Activated CD4-positive, alpha-beta T cell treated with anti-CD3 and anti-CD28 coated beads for 48 hours (primary cell): ENCODE measurements around the gene VAC14.

Experiments used
- DNase-seq: peaks from one replicate; pipeline ENCODE4 v3.0.0-alpha.2; 2020

The VAC14 gene

DNA sequence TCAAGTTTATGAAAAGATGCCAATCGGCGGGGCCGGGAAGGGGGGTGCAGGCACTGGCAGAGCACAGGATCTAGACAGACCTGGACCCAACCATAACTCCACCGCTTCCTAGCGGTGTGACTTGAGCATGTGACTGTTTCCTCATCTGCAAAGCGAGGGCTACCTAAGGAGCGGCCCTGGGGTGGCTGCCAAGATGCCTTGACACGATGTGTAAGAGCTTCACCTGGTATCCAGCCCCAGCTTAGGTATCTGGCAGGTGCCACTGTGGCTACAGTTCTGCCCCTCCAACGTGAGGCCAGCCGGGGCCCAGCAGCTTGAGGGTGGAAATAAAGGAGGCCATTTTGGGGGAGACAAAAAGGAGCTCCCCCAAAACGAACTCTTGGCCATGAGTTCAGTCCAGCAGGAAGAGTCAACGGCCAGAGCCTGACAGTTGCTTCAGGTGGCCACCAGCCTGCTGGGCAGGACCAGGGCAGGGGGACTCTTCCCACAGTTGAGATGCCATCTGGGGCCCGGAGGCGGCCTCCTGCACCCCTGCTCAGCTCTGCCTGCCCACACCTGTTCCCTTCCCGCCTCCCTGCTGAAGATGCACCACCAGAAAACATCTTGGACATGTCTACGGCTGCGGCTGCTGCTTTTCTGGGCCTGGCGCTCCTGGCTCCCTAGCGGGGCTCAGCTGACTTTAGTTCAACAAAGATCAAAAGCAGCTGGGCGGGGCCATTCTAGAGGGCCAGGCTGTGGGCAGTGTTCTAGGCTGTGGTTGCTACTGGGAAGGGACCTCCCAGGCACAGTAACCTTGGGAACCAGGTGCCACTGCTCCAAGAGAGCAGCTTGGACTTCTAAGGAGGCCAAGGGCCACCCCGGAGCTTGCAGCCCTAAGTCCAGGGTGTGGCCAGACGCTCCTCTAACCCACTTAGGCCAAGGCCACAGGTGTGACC lies 111.7 kb downstream of the VAC14 start:
- no peak for DNase-seq

- DNase-seq = no peak
Measured at GRCh38 chr16:70688246-70688742, 112.7 kb downstream of the VAC14 start.

GRCh38 chr16:70687671-70688245 lies 113.2 kb downstream of the VAC14 start:
- DNase-seq = no peak

GRCh38 chr16:70687102-70687511 lies 113.9 kb downstream of the VAC14 start:
- DNase-seq = no peak

DNA sequence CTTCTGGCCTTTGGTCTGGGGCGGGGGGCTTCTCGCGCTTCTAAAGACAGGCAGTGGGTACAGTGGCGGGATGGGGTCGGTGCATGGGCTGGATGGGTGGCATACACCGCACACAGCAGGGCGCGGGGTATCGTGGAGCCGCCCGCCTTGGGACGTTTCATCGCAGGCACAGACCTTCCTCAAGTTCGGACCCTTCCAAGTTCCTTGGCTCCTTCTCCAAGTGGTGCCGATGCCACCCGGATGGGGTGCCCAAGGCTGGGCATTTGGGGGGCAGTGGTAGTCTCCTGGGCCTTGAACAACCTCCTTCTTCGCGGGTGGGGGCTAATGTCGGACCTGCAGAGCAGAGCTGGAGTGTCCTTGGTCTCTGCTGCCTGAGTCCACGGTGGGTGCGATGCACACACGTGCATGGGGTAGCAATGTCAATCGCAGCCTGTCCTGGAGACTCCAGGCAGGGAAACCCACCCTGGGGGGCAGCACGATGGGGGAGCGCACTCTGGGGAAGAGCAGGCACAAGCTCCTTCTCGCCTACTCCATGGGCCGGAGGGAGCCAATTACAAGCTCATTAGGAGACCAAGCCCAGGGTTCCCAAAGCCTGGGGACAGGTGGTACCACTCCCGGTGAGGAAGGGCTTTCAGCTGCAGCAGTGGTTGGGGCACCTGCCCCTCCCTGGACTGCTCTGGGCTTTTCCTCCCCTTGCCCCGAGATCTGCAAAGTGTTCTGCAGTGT lies 114.4 kb downstream of the VAC14 start:
- DNase-seq = no peak

GRCh38 chr16:70685938-70686375 lies 115.0 kb downstream of the VAC14 start, which contains the start of gene MTSS2:
MTSS2 (minus strand) TSS chr16:70686053; CDS start chr16:70685791, 262 bp downstream.
- DNase-seq = peak; percentile 35

DNA sequence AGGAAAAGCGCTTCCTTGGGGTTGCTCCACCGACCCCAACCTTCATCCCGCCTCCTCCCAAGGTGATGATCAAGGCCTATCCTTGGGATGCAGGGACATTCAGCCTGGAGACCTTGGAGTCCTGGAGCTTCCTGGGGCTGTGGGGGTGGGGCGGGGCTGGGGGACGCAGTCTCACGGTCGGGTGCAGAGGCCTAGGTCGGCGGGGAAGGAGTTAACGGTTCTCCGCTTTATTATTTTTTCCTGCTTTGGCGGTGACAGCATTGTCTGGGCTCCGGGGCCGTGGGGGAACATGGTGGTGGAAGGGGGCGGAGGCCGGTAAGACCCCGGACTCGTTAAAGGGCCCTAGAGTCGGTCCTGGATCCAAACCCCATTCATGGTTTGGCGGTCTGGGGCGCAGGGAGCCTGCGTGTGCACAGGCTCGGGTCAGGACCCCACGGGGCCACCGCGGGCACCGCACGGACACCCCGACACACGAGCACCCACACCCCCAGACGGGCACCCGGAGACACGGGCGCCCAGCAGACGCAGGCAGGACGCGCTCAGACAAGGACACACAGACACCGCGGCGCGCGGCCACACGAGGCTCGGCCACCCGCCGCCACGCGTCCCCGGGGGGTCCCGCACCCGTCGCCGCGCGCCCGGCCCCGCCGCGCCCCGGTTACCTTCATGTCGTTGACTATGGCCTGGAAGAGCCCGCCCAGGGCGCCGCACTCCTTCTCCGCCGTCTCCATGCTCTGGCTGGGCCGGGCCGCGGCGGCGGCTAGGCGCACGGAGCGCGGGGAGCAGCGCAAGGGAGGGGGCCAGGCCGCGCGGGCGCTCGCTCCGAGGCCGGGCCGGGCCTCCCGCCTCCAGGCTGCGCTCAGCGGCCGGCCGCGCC lies 115.7 kb downstream of the VAC14 start:
- DNase-seq = no peak

DNA sequence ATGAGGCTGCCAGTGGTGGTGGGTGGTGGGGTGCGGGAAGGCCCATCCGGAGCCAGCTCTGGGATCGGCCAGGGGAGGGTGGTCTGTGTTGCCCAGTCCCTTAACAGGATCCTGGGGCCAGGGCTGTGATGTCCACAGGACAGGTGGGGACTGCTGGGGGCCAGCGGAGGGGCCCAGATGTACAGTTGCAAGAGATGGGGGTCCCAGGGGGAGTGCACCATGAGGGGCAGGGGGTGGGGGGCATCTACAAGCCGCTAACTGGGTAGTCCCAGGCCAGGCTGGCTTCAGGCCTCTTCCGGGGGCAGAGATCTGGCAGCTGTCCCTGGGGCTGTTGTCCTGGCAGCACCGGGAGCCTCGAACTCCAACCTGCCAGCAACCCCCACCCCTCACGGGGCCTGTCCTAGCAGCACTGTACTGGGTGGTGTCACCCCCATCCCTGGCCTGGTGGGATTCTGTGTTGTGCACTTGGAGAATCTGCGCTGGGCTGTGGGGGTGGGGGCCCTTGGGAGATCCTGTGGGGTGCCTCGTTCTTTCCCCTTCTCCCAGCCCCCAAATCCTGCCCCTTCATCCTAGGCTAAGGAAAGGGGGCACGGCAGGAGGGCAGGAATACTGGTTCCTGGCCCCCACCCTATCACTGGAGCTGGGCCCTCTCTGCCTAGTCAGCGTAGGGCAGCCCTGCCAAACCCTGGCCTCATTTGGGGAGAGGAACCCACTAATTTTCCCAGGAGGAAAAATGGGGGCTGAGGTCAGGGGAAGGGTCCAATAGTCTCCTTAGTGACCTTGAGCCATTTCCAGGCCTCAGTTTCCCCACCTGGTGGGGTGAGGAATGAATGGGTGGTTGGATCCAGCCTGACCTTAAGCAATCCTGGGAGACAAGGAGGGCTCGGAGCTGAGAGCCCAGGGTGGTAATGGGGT lies 116.6 kb downstream of the VAC14 start:
- no peak for DNase-seq

DNA sequence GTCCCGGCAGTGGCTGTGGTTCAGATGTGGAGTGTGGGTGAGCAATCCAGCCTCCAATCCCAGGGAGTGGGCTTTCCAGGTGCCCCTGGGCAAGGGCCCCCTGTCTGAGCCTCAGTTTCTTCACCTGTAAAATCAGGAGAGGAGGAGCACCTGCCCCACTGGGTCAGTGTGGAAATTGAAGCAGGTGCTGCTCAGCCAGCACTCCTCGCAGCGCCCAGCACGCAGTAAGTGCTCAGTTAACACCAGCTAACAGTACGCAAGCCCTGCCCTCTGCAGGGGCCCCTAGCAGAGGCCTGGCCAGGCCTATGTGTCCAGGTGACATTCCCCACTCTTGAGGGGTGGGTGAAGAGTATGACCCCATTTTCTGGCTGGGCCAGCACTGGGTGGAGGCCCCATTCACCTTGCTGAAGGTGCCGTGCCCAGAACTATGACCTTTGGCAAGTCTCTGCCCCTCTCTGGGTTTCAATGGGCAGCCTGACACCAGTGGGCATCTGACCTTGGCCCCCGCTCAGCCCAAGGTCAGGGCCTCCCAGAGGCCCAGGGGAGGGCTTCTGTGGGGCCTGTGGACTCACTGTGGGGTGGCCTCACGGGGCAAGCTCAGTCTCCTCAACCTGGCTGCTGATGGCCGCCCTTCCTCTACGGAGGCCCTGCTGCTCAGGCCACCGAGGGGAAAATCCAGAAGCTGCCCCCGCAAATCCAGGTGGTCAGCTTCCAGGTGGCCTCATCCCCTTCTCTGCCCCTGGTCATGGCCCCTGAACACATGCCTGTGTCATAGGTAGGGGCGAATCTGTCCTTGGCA lies 117.6 kb downstream of the VAC14 start:
- no peak for DNase-seq

GRCh38 chr16:70682239-70683145 lies 118.5 kb downstream of the VAC14 start:
- DNase-seq = no peak

DNA sequence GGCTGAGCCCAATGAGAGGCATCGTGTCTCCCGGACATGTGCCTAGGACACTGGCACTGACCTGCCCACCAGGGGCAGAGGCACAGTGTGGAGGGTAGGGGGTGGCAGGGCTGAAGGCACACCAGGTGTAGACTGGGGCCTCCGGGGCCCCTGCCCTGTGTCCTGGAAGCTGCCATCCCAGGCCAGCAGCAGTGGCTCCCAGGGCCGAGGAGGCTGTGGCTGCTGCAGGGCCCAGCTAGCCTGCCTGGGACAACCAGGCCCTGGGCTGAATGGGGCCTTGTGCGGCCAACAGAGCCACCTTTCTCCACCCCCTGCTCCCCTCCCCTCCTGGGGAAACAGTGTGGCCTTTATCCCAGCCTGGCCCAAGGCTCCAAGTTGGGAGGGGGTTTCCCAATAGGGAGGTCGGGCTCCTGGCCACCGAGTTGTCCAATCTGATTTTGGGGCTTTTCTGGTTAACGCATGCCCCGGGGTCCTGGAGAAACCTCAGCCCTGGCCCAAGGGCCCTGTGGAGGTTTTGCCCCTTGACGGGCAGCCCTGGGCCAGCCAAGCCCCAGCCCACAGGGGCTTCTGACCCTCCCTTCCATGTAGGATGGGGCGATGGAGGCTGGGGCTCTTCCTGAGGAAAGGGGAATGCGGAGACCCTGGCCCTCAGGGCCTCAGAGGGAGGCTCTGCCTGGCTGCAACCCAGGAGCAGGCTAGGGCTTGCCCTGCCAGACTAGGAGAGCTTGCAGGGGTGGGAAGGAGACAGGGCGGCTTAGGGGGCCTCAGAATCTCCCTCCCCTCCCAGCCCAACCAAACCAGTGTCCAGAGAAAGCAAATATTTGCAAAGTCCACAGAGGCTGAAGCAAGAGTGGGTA lies 119.3 kb downstream of the VAC14 start:
- no peak for DNase-seq

DNA sequence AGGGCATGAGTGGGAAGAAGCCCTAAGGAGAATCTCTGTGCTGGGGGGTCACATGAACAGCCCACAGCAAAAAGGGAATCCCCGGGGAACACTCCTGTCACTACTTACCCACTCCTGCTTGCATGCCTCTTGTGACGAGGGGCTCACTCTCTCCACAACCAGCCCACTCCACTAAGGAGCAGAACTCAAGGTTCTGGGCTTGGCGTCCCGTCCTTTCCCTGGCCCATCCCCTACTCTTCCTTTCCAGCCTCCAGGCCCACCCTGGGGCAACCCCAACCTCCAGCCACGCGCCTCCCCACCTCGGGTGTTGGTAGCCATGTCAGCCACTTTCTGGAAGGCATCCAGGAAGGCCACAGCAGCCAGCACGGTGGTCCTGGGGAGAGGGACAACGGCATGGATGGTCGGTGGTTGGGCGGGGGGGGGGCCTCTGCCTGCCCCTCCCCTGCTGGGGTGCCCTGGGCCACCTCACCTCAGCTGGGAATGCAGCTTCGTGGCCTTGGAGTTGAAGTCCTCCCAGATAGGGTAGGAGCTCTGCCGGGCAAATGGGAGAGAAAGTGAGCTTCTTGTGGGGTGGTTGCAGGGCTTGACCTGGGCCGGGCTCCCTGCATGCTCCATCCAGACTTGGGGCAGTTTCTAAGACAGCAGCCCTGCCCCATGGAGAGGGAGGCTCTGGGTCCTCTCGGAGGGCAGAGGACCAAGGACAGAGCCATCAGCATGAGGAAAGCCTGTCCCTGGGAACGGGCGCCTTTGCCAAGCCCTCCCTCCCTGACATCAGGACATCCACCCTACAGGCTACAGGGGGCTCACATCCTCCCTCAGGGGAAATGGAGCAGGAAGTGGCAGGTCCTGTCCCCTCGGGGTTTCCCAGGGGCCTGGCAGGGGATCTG lies 120.2 kb downstream of the VAC14 start:
- DNase-seq = no peak

DNA sequence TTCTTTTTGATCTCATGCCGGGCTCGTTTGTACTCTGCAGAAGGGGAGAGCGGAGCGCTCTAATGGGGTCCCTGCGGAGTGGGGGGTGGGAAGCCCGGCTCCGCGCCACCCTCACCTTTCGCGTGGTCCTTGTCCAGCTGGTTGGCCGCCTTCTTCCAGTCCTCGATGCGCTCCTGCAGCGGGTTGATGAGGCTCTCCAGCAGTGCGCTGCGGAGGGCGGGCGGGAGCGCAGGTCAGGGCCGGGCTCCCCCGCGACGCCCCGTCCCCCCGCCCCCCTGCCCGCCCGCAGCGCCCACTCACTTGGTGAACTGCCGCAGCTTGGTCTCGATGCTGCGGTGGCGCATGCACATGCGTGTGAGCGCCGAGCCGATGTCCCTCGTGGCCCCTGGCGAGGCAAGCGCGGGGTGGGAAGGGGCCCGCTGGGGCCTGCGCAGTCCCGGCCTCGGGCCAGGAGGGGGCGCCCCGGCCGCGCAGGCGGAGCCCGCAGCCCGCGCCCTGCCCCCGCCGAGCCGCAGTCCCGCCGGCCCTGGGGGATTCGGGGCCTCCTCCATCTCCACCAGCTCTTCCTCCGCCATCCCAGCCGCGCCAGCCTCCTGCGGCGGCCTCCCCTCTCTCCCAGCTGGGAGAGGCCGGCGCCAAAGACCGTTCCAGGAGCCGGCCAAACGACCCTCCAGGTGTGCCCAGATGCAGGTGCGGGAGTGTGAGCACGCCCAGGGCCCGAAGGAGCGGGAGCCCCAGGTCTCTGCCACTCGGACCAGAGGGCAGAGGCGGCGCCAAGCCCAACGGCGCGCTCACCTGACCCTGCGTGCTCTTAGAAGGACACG lies 121.1 kb downstream of the VAC14 start:
- no peak for DNase-seq

- DNase-seq = no peak
Measured at GRCh38 chr16:70678898-70679670, 121.9 kb downstream of the VAC14 start.
